Esophagus muscularis mucosa (tissue), 4 donors: ENCODE data around the gene HIVEP2. TPM values are rescaled to one million over a fixed set of nuclear protein-coding genes. Genes with fewer than 3 reads are reported as not detected.

Source experiments
- DNase-seq: peaks from one replicate; pipeline ENCODE4 v3.0.0-alpha.2; 2017; ENCODE audit errors: extremely low spot score
- H3K27ac ChIP-seq, 4 donors: fragments of 200-600 bp; sonication (generic); replicated peaks in 1 of 4; 1 replicate in 3 of 4; 2 replicates in 1 of 4; pipeline ENCODE4 v1.5.1; 2016 to 2019; ENCODE audit warnings: mild to moderate bottlenecking in 1 of 4
- H3K27me3 ChIP-seq, 4 donors: fragments of 200-600 bp; sonication (generic); one replicate each; pipeline versions ENCODE4 v1.5.1 to v1.6.0; 2016 to 2019
- H3K36me3 ChIP-seq, 4 donors: fragments of 200-600 bp; sonication (generic); one replicate each; pipeline ENCODE4 v1.5.1; 2016 to 2019
- H3K4me1 ChIP-seq, 4 donors: fragments of 200-600 bp; sonication (generic); one replicate each; pipeline ENCODE4 v1.5.1; 2016 to 2019
- H3K4me3 ChIP-seq, 4 donors: fragments of 200-600 bp; sonication (generic); 1 replicate in 2 of 4; 2 replicates in 2 of 4; pipeline ENCODE4 v1.5.1; 2016 to 2019; ENCODE audit warnings: mild to moderate bottlenecking in 4 of 4, moderate library complexity in 1 of 4
- H3K9me3 ChIP-seq, 4 donors: fragments of 200-600 bp; sonication (generic); 1 replicate in 3 of 4; 2 replicates in 1 of 4; pipeline ENCODE4 v1.5.1; 2016 to 2019
- CTCF ChIP-seq, 3 experiments: fragments of 200-600 bp in 2 of 3; fragments of 450-650 bp in 1 of 3; sonication (generic) in 2 of 3; IDR thresholded peaks; one replicate each; pipeline ENCODE4 v1.5.1; 2017 to 2019; ENCODE audit warnings: antibody characterized with exemption in 3 of 3, mild to moderate bottlenecking in 2 of 3, moderate library complexity in 1 of 3
- EP300 ChIP-seq: sonication (generic); formaldehyde crosslinking; IDR thresholded peaks from one replicate; pipeline ENCODE4 v1.6.1; 2017; ENCODE audit warnings: antibody characterized with exemption
- POLR2A ChIP-seq: fragments of 450-650 bp; IDR thresholded peaks from one replicate; pipeline ENCODE4 v1.6.1; 2017; ENCODE audit warnings: antibody characterized with exemption, moderate library complexity, mild to moderate bottlenecking, low read depth
- POLR2AphosphoS5 ChIP-seq, 2 donors: sonication (generic); formaldehyde crosslinking; IDR thresholded peaks; one replicate each; pipeline ENCODE4 v1.6.1; 2017; ENCODE audit warnings: antibody characterized with exemption in 2 of 2
- WGBS: methylation state at CpG from one replicate; pipeline ENCODE4 v1.1.5; 2018; 5-methylcytosine and 5-hydroxymethylcytosine counted together
- intact Hi-C: fragments of 100-400 bp; cut with DNase I; formaldehyde crosslinking; loops from one replicate; pipeline ENCODE4 v1.15.1; 2023
- total RNA-seq, 4 donors: library from RNA; depleted of rRNA; stranded (reverse); fragments of >200 nt; gene quantifications; one replicate each; pipeline versions ENCODE4 v1.1.0 to v1.2.1, GENCODE V29; 2016

The HIVEP2 gene
- total RNA-seq, 4 donors from 2014 or later = 20.3 to 29.3 (median 22.1) TPM

DNA sequence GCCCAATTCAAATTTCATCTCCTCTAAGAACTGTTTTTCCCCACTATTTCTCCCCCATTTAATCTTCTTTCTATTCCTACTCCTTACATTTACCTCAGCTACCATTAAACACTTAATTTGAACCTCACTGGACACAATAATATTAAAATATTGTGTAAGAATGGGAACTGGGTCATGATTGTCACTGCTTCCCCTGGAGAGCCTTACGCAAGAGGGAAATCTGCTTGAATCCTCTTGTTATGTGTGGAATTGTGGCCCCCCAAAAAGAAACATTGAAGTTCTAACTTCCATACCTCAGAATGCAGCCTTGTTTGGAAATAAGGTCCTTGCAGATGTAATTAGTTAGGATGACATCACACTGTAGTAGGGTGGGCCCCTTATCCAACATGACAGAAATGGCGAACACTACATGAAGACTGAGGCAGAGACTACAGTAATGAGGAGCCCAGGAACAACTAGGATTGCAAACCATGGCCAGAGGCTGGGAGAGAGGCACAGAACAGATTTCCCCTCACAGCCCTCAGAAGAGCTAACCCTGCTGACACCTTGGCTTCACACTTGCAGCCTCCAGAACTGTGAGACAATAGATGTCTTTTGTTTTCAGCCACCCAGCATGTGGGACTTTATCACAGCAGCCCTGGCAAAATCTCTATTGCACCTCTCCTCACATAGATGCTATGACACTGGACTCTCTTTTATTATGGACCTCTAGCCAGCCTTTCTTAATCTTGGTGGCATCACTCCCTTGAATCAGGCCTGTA, 29.9 kb downstream of the HIVEP2 start:
- Histone ChIP-seq H3K9me3 (no peaks in the 10 kb centered on the region), H3K27ac (no peak overlapping the region), H3K4me1 (peaks cover 0 to 3% (median 0%) of the 10 kb centered on the region in 4 donors), H3K36me3 (peaks cover 0 to 5% (median 0%) of the 10 kb centered on the region in 4 donors), H3K27me3 (no peaks in the 10 kb centered on the region), H3K4me3 (no peak overlapping the region)
- intact Hi-C loops = no loop called here
- WGBS = 90% methylated on average over 2 of the region's 2 CpGs
- TF ChIP-seq CTCF (IDR thresholded peaks at IDR 0.05) = no peak
- TF ChIP-seq POLR2A = no peak
- no peak for TF ChIP-seq POLR2AphosphoS5 (IDR thresholded peaks at IDR 0.05)
- TF ChIP-seq EP300 = no peak
- no peak for DNase-seq

DNA sequence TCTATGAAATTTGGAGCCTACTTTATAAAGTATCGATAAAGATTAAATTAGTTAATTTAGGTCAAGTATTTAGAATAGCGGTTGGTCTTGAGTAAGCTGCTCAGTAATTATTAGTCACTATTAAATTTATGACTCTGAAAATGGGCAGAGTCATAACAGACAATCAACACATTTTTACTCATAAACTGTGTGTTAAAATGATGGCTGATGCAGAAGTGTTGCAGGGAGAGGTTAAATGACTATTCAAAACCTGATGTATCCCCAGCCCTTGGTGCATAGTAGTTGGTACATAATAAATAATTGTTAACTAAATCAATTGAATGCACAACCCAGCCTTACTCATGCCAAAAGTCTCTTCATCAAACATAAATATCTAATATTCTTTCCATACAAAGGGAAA, 30.6 kb downstream of the HIVEP2 start:
- no peaks in the 10 kb centered on the region for H3K27me3 ChIP-seq
- no peaks in the 10 kb centered on the region for H3K9me3 ChIP-seq
- 98% methylated on average over 2 of the region's 2 CpGs for WGBS
- H3K4me3 ChIP-seq = no peak overlapping the region
- intact Hi-C loops = no loop called here
- peaks cover 0 to 5% (median 0%) of the 10 kb centered on the region in 4 donors for H3K36me3 ChIP-seq
- H3K4me1 ChIP-seq = peaks cover 0 to 3% (median 0%) of the 10 kb centered on the region in 4 donors
- DNase-seq = no peak
- no peak overlapping the region for H3K27ac ChIP-seq
- no peak for TF ChIP-seq POLR2A
- no peak for TF ChIP-seq EP300
- no peak for TF ChIP-seq POLR2AphosphoS5 (IDR thresholded peaks at IDR 0.05)
- no peak for TF ChIP-seq CTCF (IDR thresholded peaks at IDR 0.05)

DNA sequence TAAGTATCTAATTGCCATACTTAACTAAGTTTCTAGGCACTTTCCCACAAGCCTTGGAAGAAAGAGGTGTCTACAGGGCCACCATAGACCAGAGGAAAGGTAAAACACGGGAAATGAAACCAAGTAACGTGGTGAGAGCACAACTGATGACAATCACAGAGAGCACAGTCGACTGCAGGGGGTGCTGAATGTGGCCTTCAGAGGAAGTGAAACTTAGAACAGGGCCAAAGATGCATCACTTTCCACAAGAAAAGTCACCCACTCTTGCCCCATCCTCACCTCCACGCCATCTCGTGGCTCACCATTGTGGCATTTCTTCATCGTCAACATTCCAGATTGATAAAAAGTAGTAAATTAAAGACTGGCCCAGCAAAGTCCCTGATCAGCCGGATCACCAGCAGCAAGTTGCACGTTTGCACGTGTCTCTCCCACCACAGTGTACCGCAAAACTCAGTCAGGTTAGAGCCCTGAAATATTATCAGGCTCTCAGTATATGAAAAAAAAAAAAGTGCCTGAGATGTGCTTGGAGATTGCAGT, 31.4 kb downstream of the HIVEP2 start:
- TF ChIP-seq POLR2A (no peak), EP300 (no peak), CTCF (IDR thresholded peaks at IDR 0.05) (no peak), POLR2AphosphoS5 (IDR thresholded peaks at IDR 0.05) (no peak)
- Histone ChIP-seq H3K27me3 (no peaks in the 10 kb centered on the region), H3K36me3 (peaks cover 0 to 5% (median 0%) of the 10 kb centered on the region in 4 donors), H3K4me3 (no peak overlapping the region), H3K27ac (no peak overlapping the region), H3K9me3 (no peaks in the 10 kb centered on the region), H3K4me1 (no peaks in the 10 kb centered on the region)
- 88% methylated on average over 10 of the region's 10 CpGs for whole genome bisulfite sequencing
- intact Hi-C loops = no loop called here
- no peak for DNase-seq

DNA sequence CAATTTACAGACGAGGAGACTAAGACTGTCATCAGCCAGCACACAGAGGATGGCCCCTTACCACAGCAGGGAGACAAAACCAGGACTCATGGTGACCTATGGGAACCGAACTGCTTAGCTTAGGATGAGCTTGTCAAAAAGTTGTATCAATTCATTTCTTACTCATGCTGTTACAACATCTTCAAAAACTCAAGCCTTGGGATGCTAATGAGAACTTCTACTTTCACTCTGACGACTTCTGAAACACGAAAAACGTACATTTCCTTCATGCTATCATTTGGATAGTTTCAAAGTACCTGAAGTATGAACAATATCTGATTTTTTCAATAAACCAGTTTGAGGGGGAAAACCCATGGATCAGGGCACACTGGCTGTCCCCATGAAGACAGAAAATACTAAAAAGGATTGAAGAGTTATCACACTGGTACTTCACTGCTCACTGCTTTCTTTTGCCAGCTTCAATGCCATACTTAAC, 31.9 kb downstream of the HIVEP2 start:
- H3K36me3 ChIP-seq = peaks cover 0 to 4% (median 0%) of the 10 kb centered on the region in 4 donors
- no peak for DNase-seq
- no peaks in the 10 kb centered on the region for H3K4me1 ChIP-seq
- no peak overlapping the region for H3K4me3 ChIP-seq
- intact Hi-C loops = no loop called here
- H3K27ac ChIP-seq = no peak overlapping the region
- no peaks in the 10 kb centered on the region for H3K9me3 ChIP-seq
- 84% methylated on average over 5 of the region's 5 CpGs for WGBS
- no peaks in the 10 kb centered on the region for H3K27me3 ChIP-seq
- TF ChIP-seq CTCF (IDR thresholded peaks at IDR 0.05) (no peak), EP300 (no peak), POLR2A (no peak), POLR2AphosphoS5 (IDR thresholded peaks at IDR 0.05) (no peak)
